ENCODE measurements around the gene DLG1. TPM values are rescaled to one million over a fixed set of nuclear protein-coding genes. Genes with fewer than 3 reads are reported as not detected.

Gene DLG1
- total RNA-seq, 1 experiment from 2014 or later, result 90.2 TPM

DNA sequence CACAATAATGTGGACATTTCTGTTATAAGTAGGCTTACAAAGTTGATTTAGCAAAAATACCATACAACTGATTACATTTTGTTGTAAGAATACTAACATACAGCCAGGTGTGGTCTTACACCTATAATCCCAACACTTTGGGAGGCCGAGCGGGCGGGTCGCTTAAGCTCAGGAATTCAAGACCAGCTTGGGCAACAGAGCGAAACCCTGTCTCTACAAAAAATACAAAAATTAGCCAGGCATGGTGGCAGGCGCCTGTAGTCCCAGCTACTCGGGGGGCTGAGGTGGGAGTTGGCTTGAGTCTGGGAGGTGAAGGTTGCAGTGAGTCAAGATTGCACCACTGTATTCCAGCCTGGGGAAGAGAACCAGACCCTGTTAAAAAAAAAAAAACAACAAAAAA lies 67.1 kb downstream of the DLG1 start:
- Histone ChIP-seq H3K4me1 (ENCODE audit: control insufficient read depth, insufficient read depth, low read length) (peaks cover 3% of the 10 kb centered on the region), H3K27me3 (ENCODE audit: control insufficient read depth, insufficient read depth, low read length) (no peaks in the 10 kb centered on the region), H3K4me3 (ENCODE audit: low read depth in 2 of 2, low read length in 2 of 2) (no peak overlapping the region), H3K9me3 (ENCODE audit: control insufficient read depth, insufficient read depth, low read depth, low read length) (no peaks in the 10 kb centered on the region), H3K36me3 (ENCODE audit: control insufficient read depth, insufficient read depth, low read length) (no peaks in the 10 kb centered on the region), H3K27ac (ENCODE audit: low read length) (no peak overlapping the region)
- ChIA-PET CTCF (no interaction called here), POLR2A (no interaction called here)
- no peak for DNase-seq (ENCODE audit: low read depth, low spot score)
- TF ChIP-seq REST (IDR thresholded peaks at IDR 0.05; ENCODE audit: insufficient read depth in 1 of 2, low read depth in 2 of 2, low read length in 1 of 2) (no peak), SIN3A (IDR thresholded peaks at IDR 0.05; ENCODE audit: borderline replicate concordance, insufficient read depth, low read depth, low read length) (no peak)
- ATAC-seq, result no peak
- BruUV-seq (replicated peaks), result no TSS peak
- in situ Hi-C loops (cut with HindIII; ENCODE audit: low pct_unique_long_range_greater_than_20kb, low sequenced_read_pairs) (loop anchor here (5.0 kb wide), 1 partner anchor 36 kb away; no protein-coding TSS in a partner anchor), intact Hi-C loops (cut with micrococcal nuclease; ENCODE audit: unreplicated experiment) (no loop called here)

GRCh38 chr3:197229836-197230235 lies 68.6 kb downstream of the DLG1 start:
- intact Hi-C loops (cut with micrococcal nuclease; ENCODE audit: unreplicated experiment), result loop anchor here (10.0 kb wide), 1 partner anchor 275 kb away; no protein-coding TSS in a partner anchor
- in situ Hi-C loops (cut with HindIII; ENCODE audit: low pct_unique_long_range_greater_than_20kb, low sequenced_read_pairs), result loop anchor here (5.0 kb wide), 1 partner anchor 37 kb away; no protein-coding TSS in a partner anchor
- BruUV-seq (replicated peaks), result no TSS peak
- POLR2A ChIA-PET, result no interaction called here
- TF ChIP-seq TCF7L2 (IDR thresholded peaks at IDR 0.05; ENCODE audit: low read depth, low read length), result no peak
- Histone ChIP-seq H3K27ac (ENCODE audit: low read length) (no peak overlapping the region), H3K9me3 (ENCODE audit: control insufficient read depth, insufficient read depth, low read depth, low read length) (no peaks in the 10 kb centered on the region), H3K27me3 (ENCODE audit: control insufficient read depth, insufficient read depth, low read length) (no peaks in the 10 kb centered on the region), H3K36me3 (ENCODE audit: control insufficient read depth, insufficient read depth, low read length) (no peaks in the 10 kb centered on the region), H3K4me3 (ENCODE audit: low read depth in 2 of 2, low read length in 2 of 2) (no peak overlapping the region), H3K4me1 (ENCODE audit: control insufficient read depth, insufficient read depth, low read length) (peaks cover 11% of the 10 kb centered on the region)
- no peak for ATAC-seq
- DNase-seq (ENCODE audit: low read depth, low spot score), result no peak
- CTCF ChIA-PET, result no interaction called here

DNA sequence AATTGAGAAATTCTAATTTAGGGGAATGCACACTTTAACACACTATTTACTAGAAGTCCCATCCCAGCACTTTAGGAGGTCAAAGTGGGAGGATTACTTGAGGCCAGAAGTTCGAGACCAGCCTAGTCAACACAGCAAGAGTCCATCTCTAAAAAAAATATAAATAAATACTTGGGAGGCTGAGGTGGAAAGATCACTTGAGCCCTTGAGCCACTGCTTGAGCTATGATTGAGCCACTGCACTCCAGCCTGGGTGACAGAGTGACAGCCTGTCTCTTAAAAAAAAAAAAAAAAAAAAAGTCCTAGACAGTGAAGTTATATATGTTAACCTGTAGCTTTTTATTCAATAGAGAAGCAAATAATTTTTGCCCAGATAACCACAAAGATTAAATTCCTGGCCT lies 69.2 kb downstream of the DLG1 start:
- Histone ChIP-seq H3K9me3 (ENCODE audit: control insufficient read depth, insufficient read depth, low read depth, low read length) (no peaks in the 10 kb centered on the region), H3K4me3 (ENCODE audit: low read depth in 2 of 2, low read length in 2 of 2) (no peak overlapping the region), H3K36me3 (ENCODE audit: control insufficient read depth, insufficient read depth, low read length) (no peaks in the 10 kb centered on the region), H3K4me1 (ENCODE audit: control insufficient read depth, insufficient read depth, low read length) (peaks cover 11% of the 10 kb centered on the region), H3K27me3 (ENCODE audit: control insufficient read depth, insufficient read depth, low read length) (no peaks in the 10 kb centered on the region), H3K27ac (ENCODE audit: low read length) (no peak overlapping the region)
- TF ChIP-seq TCF7L2 (IDR thresholded peaks at IDR 0.05; ENCODE audit: low read depth, low read length), result no peak
- no peak for TF ChIP-seq POLR2AphosphoS5 (IDR thresholded peaks at IDR 0.05; ENCODE audit: low read depth, low read length)
- no peak for TF ChIP-seq SIN3A (IDR thresholded peaks at IDR 0.05; ENCODE audit: borderline replicate concordance, insufficient read depth, low read depth, low read length)
- no peak for TF ChIP-seq CTCF (IDR thresholded peaks at IDR 0.05)
- no peak for TF ChIP-seq REST (IDR thresholded peaks at IDR 0.05; ENCODE audit: insufficient read depth in 1 of 2, low read depth in 2 of 2, low read length in 1 of 2)
- intact Hi-C loops (cut with micrococcal nuclease; ENCODE audit: unreplicated experiment), result loop anchor here (10.0 kb wide), 1 partner anchor 276 kb away; no protein-coding TSS in a partner anchor
- DNase-seq (ENCODE audit: low read depth, low spot score) (no peak), ATAC-seq (no peak)
- POLR2A ChIA-PET, result no interaction called here
- in situ Hi-C loops (cut with HindIII; ENCODE audit: low pct_unique_long_range_greater_than_20kb, low sequenced_read_pairs), result no loop called here
- CTCF ChIA-PET, result no interaction called here
- no TSS peak for BruUV-seq (replicated peaks)
